ENCODE measurements around the gene TMEM120B.

Gene TMEM120B

DNA sequence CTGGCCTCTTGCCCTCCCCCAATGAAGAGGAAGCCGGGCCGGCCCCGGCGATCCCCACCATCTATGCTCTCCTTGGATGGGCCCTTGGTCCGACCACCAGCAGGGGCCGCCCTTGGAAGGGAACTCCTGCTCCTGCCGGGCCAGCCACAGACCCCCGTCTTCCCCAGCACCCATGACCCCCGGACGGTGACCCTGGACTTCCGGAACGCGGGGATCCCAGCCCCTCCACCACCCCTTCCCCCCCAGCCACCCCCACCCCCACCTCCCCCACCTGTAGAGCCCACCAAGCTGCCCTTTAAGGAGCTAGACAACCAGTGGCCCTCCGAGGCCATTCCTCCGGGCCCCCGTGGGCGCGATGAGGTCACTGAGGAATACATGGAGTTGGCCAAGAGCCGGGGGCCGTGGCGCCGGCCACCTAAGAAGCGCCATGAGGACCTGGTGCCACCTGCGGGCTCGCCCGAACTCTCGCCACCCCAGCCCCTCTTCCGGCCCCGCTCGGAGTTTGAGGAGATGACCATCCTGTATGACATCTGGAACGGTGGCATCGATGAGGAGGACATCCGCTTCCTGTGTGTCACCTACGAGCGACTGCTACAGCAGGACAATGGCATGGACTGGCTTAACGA, 110.7 kb downstream of the TMEM120B start:
- no peak for DNase-seq

DNA sequence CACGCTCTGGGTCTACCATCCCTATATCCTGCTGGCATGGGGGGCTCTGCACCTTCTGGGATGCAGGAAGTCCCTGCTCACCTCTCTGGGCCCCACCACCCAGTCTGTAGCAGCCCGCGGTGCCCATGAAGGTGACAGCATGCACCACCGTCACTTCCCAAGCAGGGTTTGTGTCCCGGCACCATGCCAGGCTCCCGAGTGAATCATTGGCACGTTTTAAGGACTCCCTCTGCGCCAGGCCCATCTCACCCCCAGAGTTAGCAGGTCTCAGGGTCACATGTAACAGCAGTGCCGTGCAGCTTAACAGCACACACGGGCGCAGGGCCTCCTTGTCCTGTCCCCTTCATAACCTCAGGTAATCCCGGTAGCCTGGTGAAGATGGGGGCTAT, 111.2 kb downstream of the TMEM120B start:
- no peak for DNase-seq

DNA sequence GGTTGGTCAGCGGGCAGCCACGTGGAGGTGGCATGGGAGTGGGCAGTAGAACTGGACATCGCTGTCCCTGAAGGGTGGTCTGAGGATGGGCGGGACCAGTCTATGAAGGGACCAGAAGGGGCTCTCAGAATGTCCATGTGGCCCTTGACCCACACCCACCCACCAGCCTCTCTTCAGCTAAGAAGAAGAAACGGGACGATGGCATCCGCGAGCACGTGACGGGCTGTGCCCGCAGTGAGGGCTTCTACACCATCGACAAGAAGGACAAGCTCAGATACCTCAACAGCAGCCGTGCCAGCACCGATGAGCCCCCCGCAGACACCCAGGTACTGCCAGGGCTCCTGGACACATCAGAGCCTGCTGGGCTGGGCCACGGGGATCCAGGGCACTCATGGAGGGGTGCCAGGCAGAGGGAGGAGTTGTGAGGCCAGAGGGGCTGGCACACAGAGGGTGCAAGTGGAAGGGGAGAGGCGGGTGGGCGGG, 112.5 kb downstream of the TMEM120B start:
- DNase-seq = no peak

DNA sequence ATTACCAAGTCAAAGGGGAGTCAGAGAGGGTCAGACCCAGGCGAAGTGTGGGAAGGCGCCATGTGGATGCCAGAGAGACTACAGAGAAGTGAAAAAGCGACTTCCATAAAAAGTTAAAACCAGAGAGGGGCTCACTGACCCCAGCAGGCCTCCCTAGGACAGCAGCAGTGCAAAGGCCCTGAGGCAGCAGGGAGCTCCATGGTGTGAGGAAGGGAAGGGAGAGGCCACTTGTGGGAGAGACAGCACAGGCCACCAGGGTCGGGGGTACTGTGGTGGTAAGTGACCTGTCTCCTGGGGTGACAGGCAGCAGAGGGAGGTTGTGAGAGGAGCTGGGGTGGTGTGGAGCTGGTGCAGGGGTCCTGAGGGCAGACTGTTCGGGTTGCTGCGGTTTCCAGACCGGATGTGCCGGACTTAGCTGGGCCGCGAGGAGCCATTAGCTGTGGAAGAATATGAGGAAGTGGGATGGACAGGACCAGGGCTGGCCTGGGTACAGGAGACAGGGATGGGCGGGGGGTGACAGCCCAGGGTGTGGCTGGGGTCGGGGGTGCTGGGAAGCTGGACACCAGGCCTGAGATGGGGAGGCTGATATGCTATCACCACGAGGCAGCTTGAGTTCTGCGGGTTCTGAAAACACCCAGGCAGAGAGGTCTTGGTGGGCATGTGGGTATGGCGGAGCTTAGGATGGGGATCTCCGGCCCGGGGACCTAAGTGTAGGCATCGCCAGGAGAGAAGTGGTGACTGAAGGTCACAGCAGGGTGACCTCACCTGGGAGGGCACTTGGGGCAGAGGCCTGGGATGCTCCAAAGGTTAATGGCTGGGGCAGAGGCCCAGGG, 114.0 kb downstream of the TMEM120B start:
- DNase-seq = no peak

DNA sequence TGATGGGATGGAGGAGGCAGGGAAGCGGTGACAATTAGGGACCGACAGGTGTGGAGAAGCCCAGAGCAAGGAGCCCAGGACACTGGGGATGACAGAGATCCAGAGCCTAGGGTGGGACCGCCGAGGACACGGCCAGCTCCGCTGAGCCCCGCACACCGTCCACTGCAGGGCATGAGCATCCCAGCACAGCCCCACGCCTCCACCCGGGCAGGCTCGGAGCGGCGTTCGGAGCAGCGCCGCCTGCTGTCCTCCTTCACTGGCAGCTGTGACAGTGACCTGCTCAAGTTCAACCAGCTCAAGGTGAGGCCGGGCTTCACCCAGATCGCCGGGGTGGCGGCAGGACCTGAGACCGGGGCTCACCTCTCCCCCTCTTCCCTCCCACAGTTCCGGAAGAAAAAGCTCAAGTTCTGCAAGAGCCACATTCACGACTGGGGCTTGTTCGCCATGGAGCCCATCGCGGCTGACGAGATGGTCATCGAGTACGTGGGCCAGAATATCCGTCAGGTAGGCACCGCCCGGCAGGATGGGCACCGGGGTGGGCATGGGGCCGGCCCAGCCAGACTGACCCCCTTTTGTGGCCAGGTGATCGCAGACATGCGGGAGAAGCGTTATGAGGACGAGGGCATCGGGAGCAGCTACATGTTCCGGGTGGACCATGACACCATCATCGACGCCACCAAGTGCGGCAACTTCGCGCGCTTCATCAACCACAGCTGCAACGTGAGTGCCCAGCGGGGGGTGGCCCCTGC, 115.0 kb downstream of the TMEM120B start:
- no peak for DNase-seq

DNA sequence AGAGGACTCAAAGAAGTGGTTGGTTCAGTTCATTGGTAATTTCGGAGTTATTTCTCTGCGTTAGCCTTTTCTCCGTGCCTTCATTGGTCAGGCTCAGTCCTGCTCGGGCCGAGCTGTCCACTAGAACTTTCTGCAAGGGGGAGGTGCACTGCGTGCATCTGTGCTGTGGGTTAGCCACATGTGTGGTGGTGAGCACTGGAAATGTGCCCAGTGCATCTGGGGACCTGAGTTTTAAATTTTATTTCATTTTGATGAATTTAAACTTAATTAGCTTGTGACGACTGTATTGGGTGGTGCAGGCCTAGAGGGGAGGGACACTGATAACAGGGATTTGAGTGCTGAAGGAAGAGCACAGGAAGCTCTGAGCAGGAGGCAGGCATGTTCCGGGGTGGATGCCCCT, 115.8 kb downstream of the TMEM120B start:
- DNase-seq = no peak

DNA sequence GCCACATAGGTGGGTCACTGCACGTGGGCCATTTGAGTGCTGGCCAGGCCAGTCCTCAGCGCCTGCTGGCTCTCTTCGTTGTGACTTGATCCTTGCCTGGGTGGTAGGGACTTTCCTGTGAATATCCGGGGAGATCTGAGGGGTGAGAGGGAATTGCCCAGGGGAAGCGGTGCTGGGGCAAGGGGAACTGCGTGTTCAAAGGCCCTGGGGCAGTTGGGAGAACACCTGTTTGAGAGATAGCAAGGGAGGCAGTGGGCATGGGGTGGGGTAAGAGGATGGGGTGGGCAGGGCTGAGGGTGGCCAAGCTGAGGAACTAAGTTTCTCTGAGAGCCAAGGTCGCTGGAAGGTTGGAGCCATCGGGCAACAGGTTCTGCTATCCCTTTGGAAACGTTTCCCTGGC, 116.3 kb downstream of the TMEM120B start:
- DNase-seq = no peak

DNA sequence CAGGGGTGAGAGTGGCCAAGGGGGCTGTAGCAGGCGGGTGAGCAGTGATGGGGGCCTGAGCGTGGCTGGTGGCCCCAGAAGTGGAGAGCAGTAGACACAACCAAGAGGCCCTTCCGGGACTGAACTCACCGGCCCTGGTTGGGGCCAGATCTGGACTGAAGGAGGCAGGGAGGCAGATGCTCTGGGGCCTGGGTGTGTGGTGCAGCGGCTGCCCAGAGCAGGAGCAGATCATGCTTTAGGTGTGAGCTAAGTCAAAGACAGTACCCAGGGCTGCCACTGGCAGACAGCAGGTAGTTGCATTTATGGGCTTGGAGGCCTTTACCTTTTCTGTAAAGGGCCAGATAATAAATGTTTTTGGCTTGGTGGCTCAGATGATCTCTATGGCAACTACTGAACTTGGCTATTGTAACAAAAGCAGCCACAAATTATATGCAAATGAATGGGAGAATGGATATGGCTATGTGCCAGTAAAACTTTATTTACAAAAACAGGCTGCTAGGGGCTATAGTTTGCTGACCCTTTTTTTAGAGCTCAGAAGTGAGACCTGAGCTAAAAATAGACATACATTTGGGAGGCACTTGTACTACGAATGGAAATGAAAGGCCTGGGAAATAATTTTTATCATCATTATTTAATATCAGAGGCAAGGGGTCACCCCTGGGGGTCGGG, 116.8 kb downstream of the TMEM120B start:
- no peak for DNase-seq

DNA sequence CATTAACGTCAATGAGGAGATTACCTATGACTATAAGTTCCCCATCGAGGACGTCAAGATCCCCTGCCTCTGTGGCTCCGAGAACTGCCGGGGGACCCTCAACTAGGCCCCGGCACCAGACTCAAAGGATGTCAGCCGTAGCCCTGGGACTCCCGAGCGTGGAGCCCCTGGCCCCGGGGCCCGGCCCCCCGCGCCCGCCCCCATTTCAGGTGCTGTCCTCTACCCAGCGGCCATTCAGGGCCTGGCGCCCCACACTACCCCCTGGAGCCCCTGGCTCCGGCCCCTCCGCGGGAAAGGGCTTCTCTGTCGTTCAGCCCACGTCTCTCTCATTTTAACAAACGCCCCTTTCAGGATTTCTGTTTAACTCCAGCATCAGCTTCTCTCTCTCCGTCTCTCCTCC, 117.6 kb downstream of the TMEM120B start:
- DNase-seq = no peak

DNA sequence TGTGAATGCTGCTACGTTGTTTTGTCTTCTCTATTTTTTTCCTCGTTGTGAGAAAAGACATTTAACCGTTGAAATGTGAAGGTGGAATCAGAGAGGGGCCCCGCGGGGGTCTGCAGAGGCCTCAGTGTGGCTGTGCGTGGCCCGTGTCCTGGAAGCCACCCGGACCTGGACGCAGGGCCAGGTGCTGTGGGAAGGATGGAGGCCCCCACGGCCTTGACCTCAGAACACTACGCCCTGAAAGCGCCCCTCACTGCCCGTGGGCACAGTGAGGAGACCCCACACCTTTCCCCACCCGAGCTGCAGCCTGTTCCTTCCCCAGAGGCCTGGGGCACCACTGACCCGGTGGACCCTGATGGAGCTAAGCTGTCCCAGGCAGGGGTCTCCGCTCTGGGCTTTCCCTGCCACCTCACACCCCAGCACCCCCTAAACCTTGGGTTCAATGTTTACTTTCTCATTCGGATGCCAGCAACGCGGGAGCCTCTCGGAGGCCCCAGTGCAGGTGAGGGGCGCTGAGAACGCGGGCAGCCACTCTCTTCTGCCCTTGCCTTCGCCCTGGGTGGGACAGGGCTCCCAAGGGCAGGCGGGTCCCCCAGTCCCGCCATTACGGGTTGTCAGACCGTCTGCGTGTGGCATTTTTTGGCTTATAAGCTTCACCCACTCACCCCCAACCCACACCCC, 118.2 kb downstream of the TMEM120B start:
- no peak for DNase-seq
